Thyroid gland (tissue), 4 donors: ENCODE data around the gene CCNJ. TPM values are rescaled to one million over a fixed set of nuclear protein-coding genes. Genes with fewer than 3 reads are reported as not detected.

Source experiments
- DNase-seq, 2 donors: peaks; one replicate each; pipeline ENCODE4 v3.0.0-alpha.2; 2019
- H3K27ac ChIP-seq, 3 donors: fragments of 200-600 bp; sonication (generic); 1 replicate in 2 of 3; 2 replicates in 1 of 3; pipeline ENCODE4 v1.5.1; 2016 to 2019; ENCODE audit warnings: mild to moderate bottlenecking in 1 of 3, moderate library complexity in 1 of 3
- H3K27me3 ChIP-seq: fragments of 200-600 bp; sonication (generic); one replicate; pipeline ENCODE4 v1.5.1; 2019
- H3K36me3 ChIP-seq, 2 donors: fragments of 200-600 bp; sonication (generic); one replicate each; pipeline ENCODE4 v1.5.1; 2016 to 2019
- H3K4me1 ChIP-seq, 2 donors: fragments of 200-600 bp; sonication (generic); one replicate each; pipeline ENCODE4 v1.5.1; 2017 to 2019
- H3K4me3 ChIP-seq, 3 donors: fragments of 200-600 bp; sonication (generic); replicated peaks in 1 of 3; 1 replicate in 2 of 3; 2 replicates in 1 of 3; pipeline ENCODE4 v1.5.1; 2016; ENCODE audit warnings: mild to moderate bottlenecking in 1 of 3
- H3K9me3 ChIP-seq: fragments of 200-600 bp; sonication (generic); one replicate; pipeline ENCODE4 v1.5.1; 2017
- CTCF ChIP-seq, 6 experiments: fragments of 200-600 bp in 3 of 6; fragments of 450-650 bp in 3 of 6; sonication (generic) in 3 of 6; IDR thresholded peaks; one replicate each; pipeline ENCODE4 v1.5.1; 2016 to 2019; ENCODE audit warnings: antibody characterized with exemption in 6 of 6, mild to moderate bottlenecking in 2 of 6, inconsistent platforms in 1 of 6, moderate library complexity in 1 of 6
- POLR2A ChIP-seq, 2 donors: fragments of 450-650 bp; IDR thresholded peaks; one replicate each; pipeline ENCODE4 v1.6.1; 2017; ENCODE audit warnings: antibody characterized with exemption in 2 of 2, mild to moderate bottlenecking in 2 of 2, moderate library complexity in 1 of 2
- WGBS, 2 donors: methylation state at CpG; one replicate each; pipeline ENCODE4 v1.1.5; 2017; 5-methylcytosine and 5-hydroxymethylcytosine counted together
- intact Hi-C: fragments of 100-400 bp; cut with DNase I; formaldehyde crosslinking; loops from one replicate; pipeline ENCODE4 v1.15.1; 2023
- total RNA-seq, 4 donors: library from RNA; depleted of rRNA; stranded (reverse); fragments of >200 nt; gene quantifications; one replicate each; pipeline ENCODE4 v1.2.3, GENCODE V29; 2016

The CCNJ gene
- total RNA-seq, 4 donors from 2014 or later, result 4.6 to 10.6 (median 5.8) TPM

DNA sequence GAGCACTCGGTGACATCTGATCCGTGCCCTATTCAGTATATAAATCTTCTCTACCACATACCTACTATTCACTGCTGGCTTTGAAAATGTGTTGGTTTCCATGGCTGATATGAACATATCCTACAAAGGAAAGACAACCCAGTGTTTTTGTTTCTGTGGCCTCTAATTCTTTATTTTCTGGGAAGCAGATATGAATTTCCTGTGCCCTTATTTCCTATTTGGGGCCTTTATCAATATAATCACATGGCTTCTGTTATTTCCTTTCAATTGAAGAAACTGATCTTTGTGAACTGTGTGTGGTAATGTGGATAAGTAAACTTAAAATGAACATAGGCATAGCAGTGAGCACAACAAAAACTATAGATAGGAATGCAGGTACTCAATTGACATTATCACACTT, 10.6 kb downstream of the CCNJ start:
- no peak for TF ChIP-seq POLR2A (IDR thresholded peaks at IDR 0.05)
- no peak for TF ChIP-seq CTCF (IDR thresholded peaks at IDR 0.05)
- H3K4me3 ChIP-seq, result no peak overlapping the region
- 90 to 94% methylated on average over 2 of the region's 2 CpGs for WGBS, 2 donors
- H3K27me3 ChIP-seq, result no peaks in the 10 kb centered on the region
- no peaks in the 10 kb centered on the region for H3K4me1 ChIP-seq
- intact Hi-C loops, result no loop called here
- no peak overlapping the region for H3K27ac ChIP-seq
- no peak for DNase-seq
- no peaks in the 10 kb centered on the region for H3K9me3 ChIP-seq
- H3K36me3 ChIP-seq, result peaks cover 16 to 22% of the 10 kb centered on the region in 2 donors

DNA sequence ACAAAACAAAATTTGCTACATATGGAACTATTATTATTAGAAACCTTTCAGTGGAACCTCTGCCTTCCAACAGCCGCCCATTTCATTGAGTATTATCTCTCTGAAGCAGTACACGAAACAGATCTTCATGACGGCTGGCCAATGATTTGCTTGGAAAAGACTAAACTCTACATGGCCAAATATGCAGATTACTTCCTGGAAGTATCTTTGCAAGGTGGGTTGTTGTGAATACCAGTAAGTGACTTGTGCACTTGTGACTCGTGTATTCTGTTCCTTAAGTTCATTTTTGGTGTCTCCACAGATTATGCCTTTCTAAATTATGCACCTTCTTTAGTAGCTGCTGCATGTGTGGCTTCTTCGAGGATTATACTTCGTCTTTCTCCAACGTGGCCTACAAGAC, 13.4 kb downstream of the CCNJ start:
- Histone ChIP-seq H3K36me3 (peaks cover 19 to 23% of the 10 kb centered on the region in 2 donors), H3K9me3 (no peaks in the 10 kb centered on the region), H3K4me3 (no peak overlapping the region), H3K27ac (no peak overlapping the region), H3K27me3 (no peaks in the 10 kb centered on the region), H3K4me1 (no peaks in the 10 kb centered on the region)
- TF ChIP-seq POLR2A (IDR thresholded peaks at IDR 0.05), result no peak
- no peak for TF ChIP-seq CTCF (IDR thresholded peaks at IDR 0.05)
- WGBS, 2 donors, result 95 to 96% methylated on average over 7 of the region's 7 CpGs
- intact Hi-C loops, result no loop called here
- DNase-seq, result no peak

- no peaks in the 10 kb centered on the region for H3K4me1 ChIP-seq
- no peaks in the 10 kb centered on the region for H3K9me3 ChIP-seq
- intact Hi-C loops, result no loop called here
- H3K4me3 ChIP-seq, result no peak overlapping the region
- 96 to 97% methylated on average over 3 of the region's 3 CpGs for WGBS, 2 donors
- H3K27ac ChIP-seq, result no peak overlapping the region
- TF ChIP-seq POLR2A (IDR thresholded peaks at IDR 0.05), result no peak
- no peak for TF ChIP-seq CTCF (IDR thresholded peaks at IDR 0.05)
- H3K36me3 ChIP-seq, result peaks cover 19 to 23% of the 10 kb centered on the region in 2 donors
- DNase-seq, result no peak
- no peaks in the 10 kb centered on the region for H3K27me3 ChIP-seq
Measured at GRCh38 chr10:96061232-96061631, 17.8 kb downstream of the CCNJ start.

GRCh38 chr10:96072674-96073073, 29.3 kb downstream of the CCNJ start:
- WGBS, 2 donors, result 80 to 91% methylated on average over 2 of the region's 2 CpGs
- H3K27me3 ChIP-seq, result no peaks in the 10 kb centered on the region
- H3K36me3 ChIP-seq, result no peaks in the 10 kb centered on the region
- no peak for DNase-seq
- TF ChIP-seq POLR2A (IDR thresholded peaks at IDR 0.05) (no peak), CTCF (IDR thresholded peaks at IDR 0.05) (no peak)
- intact Hi-C loops, result no loop called here
- H3K4me3 ChIP-seq, result no peak overlapping the region
- H3K9me3 ChIP-seq, result no peaks in the 10 kb centered on the region
- H3K27ac ChIP-seq, result no peak overlapping the region
- H3K4me1 ChIP-seq, result no peaks in the 10 kb centered on the region

DNA sequence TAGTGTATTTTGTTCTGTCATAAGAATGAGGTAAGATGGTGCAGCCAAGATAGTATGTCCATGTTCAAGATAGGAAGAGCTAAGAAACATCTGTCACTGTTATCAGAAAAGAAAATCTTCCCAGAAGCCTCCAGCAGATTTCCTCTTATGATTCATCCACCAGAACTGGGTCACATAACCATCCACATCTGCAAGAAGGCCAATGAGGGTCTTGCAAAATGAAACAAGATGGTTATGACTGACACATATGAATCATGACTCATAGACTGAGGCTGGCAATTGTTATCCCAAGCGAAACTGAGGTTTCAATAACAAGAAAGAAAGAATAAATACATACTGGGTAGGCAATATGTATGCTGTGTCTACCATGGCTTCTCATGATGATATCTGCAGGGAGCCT, 30.3 kb downstream of the CCNJ start:
- TF ChIP-seq POLR2A (IDR thresholded peaks at IDR 0.05) (no peak), CTCF (IDR thresholded peaks at IDR 0.05) (no peak)
- no peaks in the 10 kb centered on the region for H3K27me3 ChIP-seq
- H3K4me1 ChIP-seq, result no peaks in the 10 kb centered on the region
- H3K36me3 ChIP-seq, result no peaks in the 10 kb centered on the region
- intact Hi-C loops, result no loop called here
- no peak overlapping the region for H3K4me3 ChIP-seq
- WGBS, 2 donors, result 93 to 100% methylated on average over 1 of the region's 1 CpG
- no peak overlapping the region for H3K27ac ChIP-seq
- DNase-seq, result no peak
- no peaks in the 10 kb centered on the region for H3K9me3 ChIP-seq
